ENCODE data around the gene GLI1. TPM values are rescaled to one million over a fixed set of nuclear protein-coding genes. Genes with fewer than 3 reads are reported as not detected.
A peak's percentile ranks its signal among the peaks of the same experiment; 100 is the strongest.

GLI1 gene
- total RNA-seq, 1 experiment from 2014 or later = 22.4 TPM

DNA sequence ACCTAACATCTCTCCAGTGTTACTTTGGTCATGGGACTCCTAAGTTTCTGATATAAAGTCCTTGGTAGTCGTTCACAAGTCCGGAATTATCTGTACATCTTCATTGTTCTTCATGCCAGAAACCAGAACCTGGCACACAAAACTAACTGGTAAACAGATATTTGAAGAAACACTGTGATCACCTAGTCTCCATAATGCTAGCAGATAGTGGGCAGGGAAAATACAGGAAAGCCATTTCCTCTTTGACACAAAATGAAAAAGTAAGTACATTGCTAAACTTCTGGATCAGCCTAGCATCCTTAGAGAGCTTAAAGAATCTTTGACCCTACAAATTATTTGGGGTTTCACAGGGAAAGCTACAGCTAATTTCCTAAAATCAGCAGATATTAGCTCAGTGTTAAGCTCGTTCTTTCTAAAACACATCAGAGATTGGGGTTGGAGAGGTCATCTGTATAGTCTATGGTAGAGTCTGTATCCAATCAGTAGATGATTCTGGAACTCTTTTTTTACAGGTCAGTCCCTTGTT is 55.9 kb downstream of the GLI1 start:
- peaks cover 96% of the 10 kb centered on the region for H3K36me3 ChIP-seq (ENCODE audit: insufficient read depth, low read length, poor library complexity, severe bottlenecking)
- no peaks in the 10 kb centered on the region for H3K9me3 ChIP-seq (ENCODE audit: low read depth, low read length, poor library complexity, severe bottlenecking)
- no peak overlapping the region for H3K4me3 ChIP-seq (ENCODE audit: low read depth, low read length, poor library complexity, severe bottlenecking)
- TF ChIP-seq, protein P1, sequence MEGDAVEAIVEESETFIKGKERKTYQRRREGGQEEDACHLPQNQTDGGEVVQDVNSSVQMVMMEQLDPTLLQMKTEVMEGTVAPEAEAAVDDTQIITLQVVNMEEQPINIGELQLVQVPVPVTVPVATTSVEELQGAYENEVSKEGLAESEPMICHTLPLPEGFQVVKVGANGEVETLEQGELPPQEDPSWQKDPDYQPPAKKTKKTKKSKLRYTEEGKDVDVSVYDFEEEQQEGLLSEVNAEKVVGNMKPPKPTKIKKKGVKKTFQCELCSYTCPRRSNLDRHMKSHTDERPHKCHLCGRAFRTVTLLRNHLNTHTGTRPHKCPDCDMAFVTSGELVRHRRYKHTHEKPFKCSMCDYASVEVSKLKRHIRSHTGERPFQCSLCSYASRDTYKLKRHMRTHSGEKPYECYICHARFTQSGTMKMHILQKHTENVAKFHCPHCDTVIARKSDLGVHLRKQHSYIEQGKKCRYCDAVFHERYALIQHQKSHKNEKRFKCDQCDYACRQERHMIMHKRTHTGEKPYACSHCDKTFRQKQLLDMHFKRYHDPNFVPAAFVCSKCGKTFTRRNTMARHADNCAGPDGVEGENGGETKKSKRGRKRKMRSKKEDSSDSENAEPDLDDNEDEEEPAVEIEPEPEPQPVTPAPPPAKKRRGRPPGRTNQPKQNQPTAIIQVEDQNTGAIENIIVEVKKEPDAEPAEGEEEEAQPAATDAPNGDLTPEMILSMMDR (conservative IDR thresholded peaks at IDR 0.05; ENCODE audit: low read depth, low read length) = no peak
- no peak for TF ChIP-seq EZH2 (IDR thresholded peaks at IDR 0.05; ENCODE audit: borderline replicate concordance, low read depth, low read length, poor library complexity, severe bottlenecking)
- intact Hi-C loops (cut with micrococcal nuclease; ENCODE audit: unreplicated experiment) = no loop called here
- H3K27ac ChIP-seq (ENCODE audit: low read depth, low read length, poor library complexity, severe bottlenecking) = peak overlapping the region; percentile 58
- no peaks in the 10 kb centered on the region for H3K27me3 ChIP-seq (replicated peaks; ENCODE audit: insufficient read depth, low read depth, low read length, poor library complexity)
- H3K4me1 ChIP-seq (ENCODE audit: insufficient read depth, low read length, poor library complexity, severe bottlenecking) = peaks cover 18% of the 10 kb centered on the region
- BruUV-seq (replicated peaks) = no TSS peak
- no peak for DNase-seq (ENCODE audit: low spot score)
- ChIA-PET POLR2A (ENCODE audit: low non-redundant PET) (interaction anchor here (0.8 kb wide), 1 partner anchor 15 kb away, joined by 4 read pairs; no protein-coding TSS in a partner anchor), CTCF (no interaction called here)

DNA sequence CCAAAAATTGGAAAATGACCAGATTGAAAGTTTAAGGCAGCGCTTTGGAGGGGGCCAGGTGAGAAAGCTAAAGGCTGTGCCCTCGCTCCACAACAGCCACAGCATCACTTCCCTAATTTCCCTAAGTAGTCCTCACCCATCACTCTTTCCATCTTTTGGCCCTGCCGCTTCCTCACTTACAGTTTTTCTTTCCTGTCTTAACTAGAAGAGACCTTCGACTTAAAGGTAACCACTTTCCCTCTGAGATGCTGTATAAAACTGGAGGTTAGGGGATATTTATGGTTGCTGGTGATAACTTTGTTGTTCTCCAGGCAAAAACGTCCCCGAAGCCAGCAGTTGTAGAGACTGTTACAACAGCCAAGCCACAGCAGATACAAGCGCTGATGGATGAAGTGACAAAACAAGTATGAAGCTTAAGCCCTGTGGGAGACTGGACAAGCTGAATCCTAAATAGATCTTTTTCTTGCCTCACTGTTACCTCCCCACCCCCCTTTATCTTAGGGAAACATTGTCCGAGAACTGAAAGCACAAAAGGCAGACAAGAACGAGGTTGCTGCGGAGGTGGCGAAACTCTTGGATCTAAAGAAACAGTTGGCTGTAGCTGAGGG is 56.5 kb downstream of the GLI1 start:
- H3K4me3 ChIP-seq (ENCODE audit: low read depth, low read length, poor library complexity, severe bottlenecking) = no peak overlapping the region
- intact Hi-C loops (cut with micrococcal nuclease; ENCODE audit: unreplicated experiment) = no loop called here
- TF ChIP-seq, protein P1 (conservative IDR thresholded peaks at IDR 0.05; ENCODE audit: low read depth, low read length) = no peak
- TF ChIP-seq EZH2 (IDR thresholded peaks at IDR 0.05; ENCODE audit: borderline replicate concordance, low read depth, low read length, poor library complexity, severe bottlenecking) = no peak
- ChIA-PET CTCF (no interaction called here), POLR2A (ENCODE audit: low non-redundant PET) (no interaction called here)
- no peaks in the 10 kb centered on the region for H3K9me3 ChIP-seq (ENCODE audit: low read depth, low read length, poor library complexity, severe bottlenecking)
- peaks cover 21% of the 10 kb centered on the region for H3K4me1 ChIP-seq (ENCODE audit: insufficient read depth, low read length, poor library complexity, severe bottlenecking)
- no peak for DNase-seq (ENCODE audit: low spot score)
- peak overlapping the region; percentile 43 for H3K27ac ChIP-seq (ENCODE audit: low read depth, low read length, poor library complexity, severe bottlenecking)
- BruUV-seq (replicated peaks) = TSS peak; percentile 26
- H3K36me3 ChIP-seq (ENCODE audit: insufficient read depth, low read length, poor library complexity, severe bottlenecking) = peaks cover 91% of the 10 kb centered on the region
- H3K27me3 ChIP-seq (replicated peaks; ENCODE audit: insufficient read depth, low read depth, low read length, poor library complexity) = no peaks in the 10 kb centered on the region

DNA sequence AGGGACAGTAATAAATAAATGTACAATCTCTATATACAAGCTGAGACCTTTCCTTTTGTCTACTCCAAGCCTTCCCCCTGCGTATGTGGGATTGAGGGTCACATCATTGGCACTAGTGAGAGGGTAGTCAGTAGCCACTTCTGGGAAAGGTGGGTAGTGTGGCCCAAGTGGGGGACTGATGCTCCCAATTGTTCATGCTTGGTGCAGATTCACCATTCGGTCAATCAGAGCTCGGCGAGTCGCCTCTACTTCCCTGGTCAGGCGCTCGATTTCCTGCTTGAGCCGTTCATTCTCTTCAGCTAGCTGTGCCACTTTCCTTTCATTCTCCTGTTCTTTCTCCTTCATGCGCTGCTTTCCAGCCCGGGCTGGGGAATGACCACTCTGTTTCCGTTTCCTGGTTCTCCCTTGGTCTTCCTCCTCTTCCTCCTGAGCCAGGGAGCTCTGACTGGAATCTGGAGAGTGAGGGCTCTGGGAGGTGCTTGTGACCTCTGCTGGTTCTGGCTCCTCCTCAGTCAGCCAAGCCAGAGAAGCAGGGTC is 57.1 kb downstream of the GLI1 start:
- ChIA-PET CTCF (no interaction called here), POLR2A (ENCODE audit: low non-redundant PET) (no interaction called here)
- Histone ChIP-seq H3K4me3 (ENCODE audit: low read depth, low read length, poor library complexity, severe bottlenecking) (no peak overlapping the region), H3K27me3 (replicated peaks; ENCODE audit: insufficient read depth, low read depth, low read length, poor library complexity) (no peaks in the 10 kb centered on the region), H3K9me3 (ENCODE audit: low read depth, low read length, poor library complexity, severe bottlenecking) (no peaks in the 10 kb centered on the region), H3K4me1 (ENCODE audit: insufficient read depth, low read length, poor library complexity, severe bottlenecking) (peaks cover 27% of the 10 kb centered on the region), H3K27ac (ENCODE audit: low read depth, low read length, poor library complexity, severe bottlenecking) (peak overlapping the region; percentile 43), H3K36me3 (ENCODE audit: insufficient read depth, low read length, poor library complexity, severe bottlenecking) (peaks cover 84% of the 10 kb centered on the region)
- no TSS peak for BruUV-seq (replicated peaks)
- no peak for DNase-seq (ENCODE audit: low spot score)
- TF ChIP-seq EZH2 (IDR thresholded peaks at IDR 0.05; ENCODE audit: borderline replicate concordance, low read depth, low read length, poor library complexity, severe bottlenecking) = no peak
- TF ChIP-seq, protein P1 (conservative IDR thresholded peaks at IDR 0.05; ENCODE audit: low read depth, low read length) = no peak
- intact Hi-C loops (cut with micrococcal nuclease; ENCODE audit: unreplicated experiment) = no loop called here
